BJ (cell line): ENCODE results near the gene DYNLT4. TPM values are rescaled to one million over a fixed set of nuclear protein-coding genes. Genes with fewer than 3 reads are reported as not detected.

ENCODE experiments used
- CTCF ChIA-PET: fragments of 350-600 bp; formaldehyde crosslinking; extraction: SDS; loops from one replicate; lab custom pipeline; 2021; ENCODE audit warnings: antibody characterized with exemption, inconsistent platforms; lab: Yijun Ruan, JAX
- POLR2A ChIA-PET: fragments of 300-600 bp; sonication (Branson Sonifier 250); formaldehyde crosslinking; extraction: SDS; loops from one replicate; lab custom pipeline; 2021; ENCODE audit warnings: antibody characterized with exemption; lab: Charles Lee
- DNase-seq: peaks from one replicate; pipeline ENCODE4 v3.0.0-alpha.2; 2011; ENCODE audit warnings: low read depth
- H3K27me3 ChIP-seq: 2 replicates; pipeline ENCODE4 v1.6.0; 2011; ENCODE audit warnings: low read length; ENCODE audit not compliant: control insufficient read depth, insufficient read depth
- H3K36me3 ChIP-seq: 2 replicates; pipeline ENCODE4 v1.5.1; 2011; ENCODE audit warnings: low read length; ENCODE audit not compliant: control insufficient read depth, insufficient read depth
- H3K4me3 ChIP-seq: 2 replicates; pipeline ENCODE4 v1.5.1; 2011; ENCODE audit warnings: low read depth, mild to moderate bottlenecking, control low read depth, low read length
- CTCF ChIP-seq: IDR thresholded peaks from 2 replicates; pipeline ENCODE4 v1.5.1; 2011; ENCODE audit warnings: low read depth, mild to moderate bottlenecking, control low read depth, inconsistent platforms, low read length, moderate library complexity; ENCODE audit not compliant: insufficient read depth
- polyA plus RNA-seq: library from polyadenylated mRNA; depleted of rRNA; stranded (reverse); fragments of >200 nt; gene quantifications from 2 replicates; pipeline ENCODE4 v1.2.3, GENCODE V29; 2011; rRNA removed
- small RNA-seq: library from RNA; depleted of rRNA; stranded (forward); fragments of <200 nt; gene quantifications from one replicate; pipeline ENCODE3, GENCODE V24; 2012; ENCODE audit warnings: low replicate concordance, low read depth; ENCODE audit not compliant: insufficient read length

The DYNLT4 gene
- polyA plus RNA-seq, 1 experiment, result 0.26 TPM

- ChIA-PET CTCF (no interaction called here), POLR2A (no interaction called here)
- H3K36me3 ChIP-seq, result peaks cover 5% of the 10 kb centered on the region; the same call in 1 of the 2 replicates
Observed at GRCh38 chr1:44760876-44761275, 46.3 kb downstream of the DYNLT4 start.

GRCh38 chr1:44759077-44759476 lies 48.1 kb downstream of the DYNLT4 start:
- peaks cover 11% of the 10 kb centered on the region for H3K36me3 ChIP-seq
- H3K4me3 ChIP-seq, result no peak overlapping the region
- ChIA-PET POLR2A (no interaction called here), CTCF (no interaction called here)
- DNase-seq, result no peak
- H3K27me3 ChIP-seq, result no peaks in the 10 kb centered on the region
- TF ChIP-seq CTCF, result no peak

More at GRCh38 chr1:44760876-44761275, 46.3 kb downstream of the DYNLT4 start:
- no peak for TF ChIP-seq CTCF
- no peaks in the 10 kb centered on the region for H3K27me3 ChIP-seq
- H3K4me3 ChIP-seq, result no peak overlapping the region
- DNase-seq, result no peak

- Histone ChIP-seq H3K4me3 (no peak overlapping the region), H3K27me3 (no peaks in the 10 kb centered on the region), H3K36me3 (peaks cover 14% of the 10 kb centered on the region)
- CTCF ChIA-PET, result no interaction called here
- DNase-seq, result no peak
- no peak for TF ChIP-seq CTCF
- POLR2A ChIA-PET, result no interaction called here
Observed at GRCh38 chr1:44757420-44757819, 49.7 kb downstream of the DYNLT4 start.

Small RNA genes lying within 50 kb of the gene (small RNA-seq; reads per million reads assigned to genes)
- gene AL136380.1 (not detected), gene SNORD38A (18,045 reads per million, percentile 99 among the genes with 10 or more reads in this experiment), gene SNORD38B (not detected), gene SNORD46 (3.8 reads per million, percentile 50 among the genes with 10 or more reads in this experiment), gene SNORD55 (not detected)

Other genes starting within 250 kb of the DYNLT4 start
- 7.9 and 12.1 TPM in 2 replicates for gene TMEM53, start 132.9 kb downstream of the DYNLT4 start, polyA plus RNA-seq
- 0.71 and 0.86 TPM in 2 replicates for gene ARMH1, start 132.6 kb downstream of the DYNLT4 start, polyA plus RNA-seq
- gene RNU5D-1, start 76.2 kb downstream of the DYNLT4 start, polyA plus RNA-seq, result not detected in 2 replicates
- 30.0 and 35.3 TPM in 2 replicates for gene KIF2C, start 67.5 kb downstream of the DYNLT4 start, polyA plus RNA-seq
- 3,104 and 3,306 TPM in 2 replicates for gene RPS8, start 31.8 kb downstream of the DYNLT4 start, polyA plus RNA-seq
- 0.16 and 0.22 TPM in 2 replicates for gene BEST4, start 19.2 kb downstream of the DYNLT4 start, polyA plus RNA-seq
- gene PLK3, start 7.0 kb downstream of the DYNLT4 start, polyA plus RNA-seq, result 25.9 and 45.9 TPM in 2 replicates
- gene BTBD19, start 1.2 kb upstream of the DYNLT4 start, polyA plus RNA-seq, result 18.0 and 25.7 TPM in 2 replicates
- 0.12 and 0.17 TPM in 2 replicates for gene PTCH2, start 35.9 kb upstream of the DYNLT4 start, polyA plus RNA-seq
- 23.1 and 35.7 TPM in 2 replicates for gene EIF2B3, start 179.2 kb upstream of the DYNLT4 start, polyA plus RNA-seq
- gene HECTD3, start 204.0 kb upstream of the DYNLT4 start, polyA plus RNA-seq, result 27.7 and 36.7 TPM in 2 replicates
- gene UROD, start 204.9 kb upstream of the DYNLT4 start, polyA plus RNA-seq, result 219 and 303 TPM in 2 replicates